Ammon's horn (tissue), 1 donor: ENCODE results near the gene C1QTNF3.
"Not testable (repeated sequence)": the region's sequence is repeated elsewhere in the genome, so short reads cannot be mapped to it uniquely, and the experiment has no call there.

Experiments
- DNase-seq: peaks from one replicate; pipeline ENCODE4 v3.0.0-alpha.2; 2016; ENCODE audit warnings: low spot score

The C1QTNF3 gene

GRCh38 chr5:34021334-34021733 lies 21.7 kb downstream of the C1QTNF3 start:
- DNase-seq, result no peak

GRCh38 chr5:34020726-34021125 lies 22.3 kb downstream of the C1QTNF3 start:
- DNase-seq, result no peak

GRCh38 chr5:34017254-34017653 lies 25.8 kb downstream of the C1QTNF3 start:
- DNase-seq, result no peak

- DNase-seq, result no peak
Observed at GRCh38 chr5:34016750-34017149, 26.3 kb downstream of the C1QTNF3 start.

GRCh38 chr5:34016222-34016621 lies 26.8 kb downstream of the C1QTNF3 start:
- DNase-seq, result no peak

GRCh38 chr5:34015120-34015822 lies 27.7 kb downstream of the C1QTNF3 start:
- DNase-seq, result no peak

- no peak for DNase-seq
Observed at GRCh38 chr5:34014626-34015025, 28.4 kb downstream of the C1QTNF3 start.

- DNase-seq, result no peak
Observed at GRCh38 chr5:34013547-34013946, 29.5 kb downstream of the C1QTNF3 start.

GRCh38 chr5:34012791-34013190 lies 30.2 kb downstream of the C1QTNF3 start:
- peak; percentile 30 for DNase-seq

- no peak for DNase-seq
Observed at GRCh38 chr5:34011536-34011935, 31.5 kb downstream of the C1QTNF3 start.

GRCh38 chr5:34010146-34010545 lies 32.9 kb downstream of the C1QTNF3 start:
- DNase-seq, result not testable (repeated sequence)

- no peak for DNase-seq
Observed at GRCh38 chr5:34009610-34010009, 33.4 kb downstream of the C1QTNF3 start.

GRCh38 chr5:34008802-34009201 lies 34.2 kb downstream of the C1QTNF3 start:
- DNase-seq, result no peak

- peak; percentile 96 for DNase-seq
Observed at GRCh38 chr5:34007621-34008600, 35.1 kb downstream of the C1QTNF3 start, which contains the start of gene AMACR. TSS of gene AMACR (minus strand) at chr5:34008050. CDS start at chr5:34008019, 31 bp downstream.

- peak; percentile 40 for DNase-seq
Observed at GRCh38 chr5:34007201-34007620, 35.8 kb downstream of the C1QTNF3 start.

GRCh38 chr5:34005681-34006080 lies 37.3 kb downstream of the C1QTNF3 start:
- DNase-seq, result no peak

GRCh38 chr5:34005211-34005610 lies 37.8 kb downstream of the C1QTNF3 start:
- DNase-seq, result no peak

GRCh38 chr5:34003941-34004340 lies 39.1 kb downstream of the C1QTNF3 start:
- no peak for DNase-seq

GRCh38 chr5:34002629-34003328 lies 40.2 kb downstream of the C1QTNF3 start:
- no peak for DNase-seq

- peak; percentile 57 for DNase-seq
Observed at GRCh38 chr5:34001241-34001841, 41.7 kb downstream of the C1QTNF3 start.

- DNase-seq, result no peak
Observed at GRCh38 chr5:33999978-34000377, 43.0 kb downstream of the C1QTNF3 start.
